GM12864 (cell line): ENCODE data around the gene GRIP1.
A peak's percentile ranks its signal among the peaks of the same experiment; 100 is the strongest.

Experiments used
- DNase-seq: peaks from one replicate; pipeline ENCODE4 v3.0.0-alpha.2; 2011; ENCODE audit warnings: low read depth
- H3K4me3 ChIP-seq: 2 replicates; pipeline ENCODE4 v1.5.1; 2011; ENCODE audit warnings: mild to moderate bottlenecking, low read depth, low read length, control low read depth
- CTCF ChIP-seq: IDR thresholded peaks from 2 replicates; pipeline ENCODE4 v1.5.1; 2011; ENCODE audit warnings: low read depth, mild to moderate bottlenecking, moderate library complexity, low read length, control low read depth, inconsistent platforms; ENCODE audit errors: missing control alignments

GRIP1 gene

GRCh38 chr12:66352197-66352596 is 326.7 kb downstream of the GRIP1 start:
- H3K4me3 ChIP-seq = no peak overlapping the region
- DNase-seq = peak; percentile 10
- TF ChIP-seq CTCF = peak; percentile 59

- no peak for TF ChIP-seq CTCF
- no peak overlapping the region for H3K4me3 ChIP-seq
- DNase-seq = no peak
Measured at GRCh38 chr12:66351301-66351700, 327.6 kb downstream of the GRIP1 start.

- H3K4me3 ChIP-seq = no peak overlapping the region
- TF ChIP-seq CTCF = no peak
- DNase-seq = no peak
Measured at GRCh38 chr12:66345956-66346355, 332.9 kb downstream of the GRIP1 start.

GRCh38 chr12:66345212-66345611 is 333.7 kb downstream of the GRIP1 start:
- no peak overlapping the region for H3K4me3 ChIP-seq
- no peak for TF ChIP-seq CTCF
- DNase-seq = no peak

- no peak for TF ChIP-seq CTCF
- no peak for DNase-seq
- no peak overlapping the region for H3K4me3 ChIP-seq
Measured at GRCh38 chr12:66341126-66341525, 337.8 kb downstream of the GRIP1 start.

GRCh38 chr12:66340131-66340530 is 338.7 kb downstream of the GRIP1 start:
- TF ChIP-seq CTCF = no peak
- no peak for DNase-seq
- no peak overlapping the region for H3K4me3 ChIP-seq

GRCh38 chr12:66337381-66338010 is 341.4 kb downstream of the GRIP1 start:
- no peak overlapping the region for H3K4me3 ChIP-seq
- DNase-seq = no peak
- no peak for TF ChIP-seq CTCF
